Smooth muscle cell (in vitro differentiated cells): ENCODE results near the gene SYT2. TPM values are rescaled to one million over a fixed set of nuclear protein-coding genes. Genes with fewer than 3 reads are reported as not detected.
A peak's percentile ranks its signal among the peaks of the same experiment; 100 is the strongest.
"Not testable (repeated sequence)": the region's sequence is repeated elsewhere in the genome, so short reads cannot be mapped to it uniquely, and the experiment has no call there.

Experiments
- DNase-seq: peaks from one replicate; lab custom pipeline; 2025; ENCODE audit not compliant: unreplicated experiment; lab: John Stamatoyannopoulos, UW
- H2AFZ ChIP-seq: fragments of 200-600 bp; sonication (generic); 2 replicates; pipeline ENCODE4 v1.6.0; 2016; ENCODE audit warnings: antibody characterized with exemption, low read depth, mild to moderate bottlenecking
- H3F3A ChIP-seq: fragments of 200-600 bp; sonication (generic); 2 replicates; pipeline ENCODE4 v1.6.0; 2017; ENCODE audit warnings: antibody characterized with exemption, low read depth
- H3K27ac ChIP-seq: fragments of 200-600 bp; sonication (generic); 2 replicates; pipeline ENCODE4 v1.5.1; 2016; ENCODE audit warnings: low read depth, mild to moderate bottlenecking
- H3K27me3 ChIP-seq: fragments of 200-600 bp; sonication (generic); 2 replicates; pipeline ENCODE4 v1.6.1; 2016; ENCODE audit warnings: low read depth, mild to moderate bottlenecking
- H3K36me3 ChIP-seq: fragments of 200-600 bp; sonication (generic); 2 replicates; pipeline ENCODE4 v1.5.1; 2016; ENCODE audit warnings: low read depth
- H3K4me1 ChIP-seq: fragments of 200-600 bp; sonication (generic); 2 replicates; pipeline ENCODE4 v1.5.1; 2016; ENCODE audit warnings: low read depth
- H3K4me2 ChIP-seq: fragments of 200-600 bp; sonication (generic); 2 replicates; pipeline ENCODE4 v1.6.0; 2016; ENCODE audit warnings: mild to moderate bottlenecking
- H3K4me3 ChIP-seq: fragments of 200-600 bp; sonication (generic); 2 replicates; pipeline ENCODE4 v1.5.1; 2016; ENCODE audit warnings: mild to moderate bottlenecking
- H3K79me2 ChIP-seq: fragments of 200-600 bp; sonication (generic); 2 replicates; pipeline ENCODE4 v1.6.0; 2016; ENCODE audit warnings: low read depth, mild to moderate bottlenecking
- H3K9ac ChIP-seq: fragments of 200-600 bp; sonication (generic); 2 replicates; pipeline ENCODE4 v1.6.0; 2016; ENCODE audit warnings: low read depth
- H3K9me3 ChIP-seq: fragments of 200-600 bp; sonication (generic); replicated peaks from 2 replicates; pipeline ENCODE4 v1.5.1; 2016; ENCODE audit warnings: low read depth
- H4K20me1 ChIP-seq: fragments of 200-600 bp; sonication (generic); 2 replicates; pipeline ENCODE4 v1.6.0; 2016; ENCODE audit warnings: low read depth
- WGBS: methylation state at CpG from one replicate; pipeline ENCODE4 v1.1.7; 2016; ENCODE audit warnings: low lambda C conversion rate; 5-methylcytosine and 5-hydroxymethylcytosine counted together
- polyA plus RNA-seq: library from polyadenylated mRNA; unstranded; fragments of >200 nt; fragmentation: Nextera tagmentation; extraction: Ambion mirVana; gene quantifications from 2 replicates; pipeline ENCODE4 v1.2.1, GENCODE V29; 2016
- total RNA-seq: library from RNA; depleted of rRNA; stranded (reverse); fragments of >200 nt; gene quantifications from 2 replicates; pipeline ENCODE4 v1.2.3, GENCODE V29; 2014
- TF ChIP-seq, protein P1 (sequence below): fragments of 200-600 bp; sonication (generic); IDR thresholded peaks from 2 replicates; pipeline ENCODE4 v1.5.1; 2017; ENCODE audit warnings: borderline replicate concordance, mild to moderate bottlenecking, antibody characterized with exemption; ENCODE audit not compliant: insufficient read depth, poor library complexity, severe bottlenecking

SYT2 gene
- total and polyA plus RNA-seq, 2 experiments from 2014 or later, result not detected

DNA sequence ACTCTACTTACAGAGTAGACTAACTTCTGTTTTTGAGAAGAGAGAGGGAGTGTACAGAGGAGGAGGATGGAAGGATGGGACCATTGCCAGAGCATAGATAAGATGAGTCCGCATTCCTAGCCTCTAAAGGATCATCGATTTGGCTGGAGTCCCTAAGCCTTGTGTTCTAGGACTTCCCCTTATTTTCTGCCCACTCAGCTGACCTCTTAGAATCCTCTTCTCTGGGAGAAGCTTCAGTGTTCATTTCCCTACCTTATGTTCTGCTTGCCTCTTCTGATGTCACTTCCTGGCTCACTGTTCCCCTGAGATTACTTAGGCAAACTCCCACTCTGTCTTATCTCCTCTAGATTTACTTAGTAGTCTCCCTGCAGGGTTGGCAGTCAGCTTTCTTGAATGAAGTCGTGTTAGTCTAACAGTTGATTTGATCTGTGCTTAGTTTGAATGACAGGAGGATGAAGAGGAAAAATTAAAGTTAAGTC, 156.7 kb downstream of the SYT2 start:
- WGBS, result 15% methylated on average over 3 of the region's 3 CpGs
- no peaks in the 10 kb centered on the region for H3K9me3 ChIP-seq
- H3K9ac ChIP-seq, result no peak overlapping the region
- H3K27ac ChIP-seq, result peak overlapping the region; percentile 75
- H3K79me2 ChIP-seq, result no peaks in the 10 kb centered on the region
- no peaks in the 10 kb centered on the region for H3K36me3 ChIP-seq
- TF ChIP-seq, protein P1, sequence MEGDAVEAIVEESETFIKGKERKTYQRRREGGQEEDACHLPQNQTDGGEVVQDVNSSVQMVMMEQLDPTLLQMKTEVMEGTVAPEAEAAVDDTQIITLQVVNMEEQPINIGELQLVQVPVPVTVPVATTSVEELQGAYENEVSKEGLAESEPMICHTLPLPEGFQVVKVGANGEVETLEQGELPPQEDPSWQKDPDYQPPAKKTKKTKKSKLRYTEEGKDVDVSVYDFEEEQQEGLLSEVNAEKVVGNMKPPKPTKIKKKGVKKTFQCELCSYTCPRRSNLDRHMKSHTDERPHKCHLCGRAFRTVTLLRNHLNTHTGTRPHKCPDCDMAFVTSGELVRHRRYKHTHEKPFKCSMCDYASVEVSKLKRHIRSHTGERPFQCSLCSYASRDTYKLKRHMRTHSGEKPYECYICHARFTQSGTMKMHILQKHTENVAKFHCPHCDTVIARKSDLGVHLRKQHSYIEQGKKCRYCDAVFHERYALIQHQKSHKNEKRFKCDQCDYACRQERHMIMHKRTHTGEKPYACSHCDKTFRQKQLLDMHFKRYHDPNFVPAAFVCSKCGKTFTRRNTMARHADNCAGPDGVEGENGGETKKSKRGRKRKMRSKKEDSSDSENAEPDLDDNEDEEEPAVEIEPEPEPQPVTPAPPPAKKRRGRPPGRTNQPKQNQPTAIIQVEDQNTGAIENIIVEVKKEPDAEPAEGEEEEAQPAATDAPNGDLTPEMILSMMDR, result no peak
- peaks cover 15% of the 10 kb centered on the region for H3F3A ChIP-seq
- peaks cover 14% of the 10 kb centered on the region for H3K4me1 ChIP-seq
- no peaks in the 10 kb centered on the region for H4K20me1 ChIP-seq
- DNase-seq, result no peak
- no peak overlapping the region for H2AFZ ChIP-seq
- peak overlapping the region; percentile 68 for H3K4me2 ChIP-seq
- H3K27me3 ChIP-seq, result no peaks in the 10 kb centered on the region
- H3K4me3 ChIP-seq, result no peak overlapping the region

DNA sequence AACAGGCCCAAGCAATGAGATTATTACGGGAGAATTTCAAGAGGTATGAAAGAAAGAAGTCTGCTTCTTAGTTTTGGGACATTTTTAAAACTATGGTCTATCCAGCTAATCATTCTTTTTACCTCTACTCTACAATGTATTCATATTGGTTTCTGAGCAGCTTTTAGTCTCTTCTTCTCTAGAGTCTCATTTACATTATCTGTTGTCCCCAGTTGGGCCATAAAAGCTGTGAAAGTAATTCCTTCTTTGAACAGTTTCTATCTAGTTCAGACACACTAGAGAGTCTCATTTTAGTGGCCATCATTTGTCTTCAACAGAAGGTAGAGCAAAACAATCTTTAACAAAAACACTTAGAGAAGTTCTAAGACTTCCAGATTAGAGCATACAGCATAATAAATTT, 157.2 kb downstream of the SYT2 start:
- H3K4me3 ChIP-seq, DNase-seq, H2AFZ ChIP-seq, H4K20me1 ChIP-seq, H3K9me3 ChIP-seq, H3K79me2 ChIP-seq, H3K9ac ChIP-seq, H3K36me3 ChIP-seq, H3K27me3 ChIP-seq: not testable (repeated sequence)
- Histone ChIP-seq H3K4me1 (peaks cover 14% of the 10 kb centered on the region), H3F3A (peaks cover 15% of the 10 kb centered on the region), H3K27ac (peak overlapping the region; percentile 75), H3K4me2 (peak overlapping the region; percentile 68)
- 31% methylated on average over 1 of the region's 1 CpG for WGBS

DNA sequence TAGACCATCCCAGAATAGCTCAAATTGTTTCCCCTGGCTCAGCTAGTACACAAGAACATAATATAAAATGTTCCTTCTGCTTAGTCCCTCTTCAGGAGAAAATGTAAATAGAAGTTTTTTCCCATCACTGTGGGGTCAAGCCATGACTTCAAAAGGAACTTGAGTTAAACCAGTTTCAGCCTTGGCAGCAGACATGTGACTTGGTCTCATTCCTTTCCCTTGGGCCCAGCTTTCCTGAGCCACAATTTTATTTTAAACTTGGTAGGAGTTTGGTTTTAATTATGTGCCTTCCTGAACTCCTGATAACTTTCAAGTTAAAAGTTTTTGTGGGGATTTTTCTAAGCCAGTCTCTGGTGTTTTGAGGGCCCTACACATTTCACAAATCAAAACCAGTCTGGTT, 157.6 kb downstream of the SYT2 start:
- H3K27ac ChIP-seq, result peak overlapping the region; percentile 75
- H3K27me3 ChIP-seq, H3K9ac ChIP-seq, H4K20me1 ChIP-seq, H3K36me3 ChIP-seq, H3K9me3 ChIP-seq, H3K4me3 ChIP-seq, H3K79me2 ChIP-seq, DNase-seq, H2AFZ ChIP-seq: not testable (repeated sequence)
- peaks cover 14% of the 10 kb centered on the region for H3K4me1 ChIP-seq
- H3F3A ChIP-seq, result peaks cover 15% of the 10 kb centered on the region
- peak overlapping the region; percentile 68 for H3K4me2 ChIP-seq

DNA sequence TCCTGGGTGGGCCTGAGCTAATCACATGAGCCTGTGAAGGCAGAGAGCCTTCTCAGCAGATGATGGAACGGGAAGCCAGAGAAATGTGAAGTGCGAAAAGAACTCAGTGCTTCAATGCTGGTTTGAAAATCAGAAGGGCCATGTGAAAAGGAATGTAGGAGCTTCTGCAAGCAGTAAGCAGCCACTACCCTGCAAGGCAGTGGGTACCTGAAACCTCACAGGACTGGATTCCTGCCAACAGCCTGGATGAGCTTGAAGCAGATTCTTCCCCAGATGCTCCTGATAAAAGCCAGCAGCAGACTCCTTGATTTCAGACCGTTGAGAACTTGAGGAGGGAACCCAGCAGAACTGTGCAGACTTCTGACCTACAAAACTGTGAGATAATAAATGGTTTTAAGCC, 158.6 kb downstream of the SYT2 start:
- H3K27ac ChIP-seq, result peak overlapping the region; percentile 75
- TF ChIP-seq, protein P1, result no peak
- DNase-seq, result no peak

DNA sequence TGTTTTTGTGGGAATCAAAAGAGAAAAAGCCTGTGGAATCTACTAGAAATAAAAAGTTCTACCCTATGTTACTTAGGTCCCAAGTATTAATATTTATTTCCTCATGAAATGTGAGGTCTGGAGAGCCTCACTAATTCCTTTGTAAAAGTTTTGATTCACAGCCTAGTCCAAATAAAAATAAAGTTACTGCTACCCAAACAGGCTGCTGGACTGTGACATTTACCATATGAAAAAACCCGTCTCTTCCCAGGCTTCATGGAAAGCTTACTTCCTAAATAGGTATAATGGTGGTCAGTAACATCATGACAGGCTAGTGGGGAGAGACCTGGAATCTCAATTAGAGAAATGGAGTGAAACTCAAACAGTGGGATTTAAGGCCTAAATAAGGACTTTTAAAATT, 160.2 kb downstream of the SYT2 start:
- H3K27me3 ChIP-seq, H3K36me3 ChIP-seq, H3K4me2 ChIP-seq, H3K9me3 ChIP-seq, H3K4me3 ChIP-seq, H4K20me1 ChIP-seq, H2AFZ ChIP-seq, H3K79me2 ChIP-seq, H3K27ac ChIP-seq, DNase-seq, H3K9ac ChIP-seq: not testable (repeated sequence)
- Histone ChIP-seq H3F3A (peaks cover 19% of the 10 kb centered on the region), H3K4me1 (peaks cover 14% of the 10 kb centered on the region)
- 83% methylated on average over 1 of the region's 1 CpG for WGBS

More for the DNA sequence above, 158.6 kb downstream of the SYT2 start:
- Histone ChIP-seq H3K9ac (no peak overlapping the region), H3K4me2 (peak overlapping the region; percentile 68), H3K27me3 (no peaks in the 10 kb centered on the region), H3K9me3 (no peaks in the 10 kb centered on the region), H4K20me1 (no peaks in the 10 kb centered on the region), H3K36me3 (no peaks in the 10 kb centered on the region), H3K4me3 (no peak overlapping the region), H3K79me2 (no peaks in the 10 kb centered on the region), H3K4me1 (peaks cover 14% of the 10 kb centered on the region), H3F3A (peaks cover 16% of the 10 kb centered on the region), H2AFZ (no peak overlapping the region)
- WGBS, result 23% methylated on average over 3 of the region's 3 CpGs
